ENCODE results near the gene WBP1L.
"Not testable (repeated sequence)": the region's sequence is repeated elsewhere in the genome, so short reads cannot be mapped to it uniquely, and the experiment has no call there.

The WBP1L gene

GRCh38 chr10:102757323-102757722 lies 13.6 kb downstream of the WBP1L start:
- H3K27ac ChIP-seq, result no peak overlapping the region
- H3K36me3 ChIP-seq (replicated peaks), result peaks cover 2% of the 10 kb centered on the region
- H3K27me3 ChIP-seq (replicated peaks), result no peaks in the 10 kb centered on the region
- no peak for TF ChIP-seq CTCF (IDR thresholded peaks at IDR 0.05; ENCODE audit: low read depth, low read length, missing control alignments)
- in situ Hi-C loops (cut with HindIII; ENCODE audit: low pct_ligation_motif_present, low sequenced_read_pairs), result no loop called here
- no peak for DNase-seq
- H3K4me3 ChIP-seq (ENCODE audit: low read depth, low read length), result no peak overlapping the region

GRCh38 chr10:102758240-102758932 lies 14.6 kb downstream of the WBP1L start:
- in situ Hi-C loops (cut with HindIII; ENCODE audit: low pct_ligation_motif_present, low sequenced_read_pairs), result no loop called here
- DNase-seq, result no peak
- Histone ChIP-seq H3K4me3 (ENCODE audit: low read depth, low read length) (no peak overlapping the region), H3K36me3 (replicated peaks) (peaks cover 2% of the 10 kb centered on the region), H3K27me3 (replicated peaks) (no peaks in the 10 kb centered on the region), H3K27ac (no peak overlapping the region)
- no peak for TF ChIP-seq CTCF (IDR thresholded peaks at IDR 0.05; ENCODE audit: low read depth, low read length, missing control alignments)

GRCh38 chr10:102758933-102759262 lies 15.2 kb downstream of the WBP1L start:
- H3K36me3 ChIP-seq (replicated peaks); DNase-seq; H3K4me3 ChIP-seq (ENCODE audit: low read depth, low read length); H3K27ac ChIP-seq; in situ Hi-C loops (cut with HindIII; ENCODE audit: low pct_ligation_motif_present, low sequenced_read_pairs); H3K27me3 ChIP-seq (replicated peaks): not testable (repeated sequence)

- H3K4me3 ChIP-seq (ENCODE audit: low read depth, low read length), result no peak overlapping the region
- in situ Hi-C loops (cut with HindIII; ENCODE audit: low pct_ligation_motif_present, low sequenced_read_pairs), result no loop called here
Observed at GRCh38 chr10:102759497-102760210, 15.9 kb downstream of the WBP1L start.

GRCh38 chr10:102761981-102762380 lies 18.2 kb downstream of the WBP1L start:
- Histone ChIP-seq H3K27me3 (replicated peaks) (no peaks in the 10 kb centered on the region), H3K36me3 (replicated peaks) (no peaks in the 10 kb centered on the region), H3K4me3 (ENCODE audit: low read depth, low read length) (no peak overlapping the region), H3K27ac (no peak overlapping the region)
- in situ Hi-C loops (cut with HindIII; ENCODE audit: low pct_ligation_motif_present, low sequenced_read_pairs), result no loop called here
- TF ChIP-seq CTCF (IDR thresholded peaks at IDR 0.05; ENCODE audit: low read depth, low read length, missing control alignments), result no peak
- no peak for DNase-seq

More at GRCh38 chr10:102759497-102760210, 15.9 kb downstream of the WBP1L start:
- H3K27ac ChIP-seq, result no peak overlapping the region
- H3K36me3 ChIP-seq (replicated peaks), result peaks cover 2% of the 10 kb centered on the region
- DNase-seq, result no peak
- no peak for TF ChIP-seq CTCF (IDR thresholded peaks at IDR 0.05; ENCODE audit: low read depth, low read length, missing control alignments)
- no peaks in the 10 kb centered on the region for H3K27me3 ChIP-seq (replicated peaks)

GRCh38 chr10:102762401-102763015 lies 18.8 kb downstream of the WBP1L start:
- Histone ChIP-seq H3K4me3 (ENCODE audit: low read depth, low read length) (no peak overlapping the region), H3K27me3 (replicated peaks) (no peaks in the 10 kb centered on the region), H3K36me3 (replicated peaks) (no peaks in the 10 kb centered on the region), H3K27ac (no peak overlapping the region)
- in situ Hi-C loops (cut with HindIII; ENCODE audit: low pct_ligation_motif_present, low sequenced_read_pairs), result no loop called here
- DNase-seq, result no peak
- TF ChIP-seq CTCF (IDR thresholded peaks at IDR 0.05; ENCODE audit: low read depth, low read length, missing control alignments), result no peak

Data from brain microvascular endothelial cell (primary cell).